Measurements from ENCODE around the gene GTSE1.

GTSE1 gene

GRCh38 chr22:46354176-46354992 is 57.7 kb downstream of the GTSE1 start:
- no peak for DNase-seq

GRCh38 chr22:46354993-46355305 is 58.3 kb downstream of the GTSE1 start:
- DNase-seq = no peak

DNA sequence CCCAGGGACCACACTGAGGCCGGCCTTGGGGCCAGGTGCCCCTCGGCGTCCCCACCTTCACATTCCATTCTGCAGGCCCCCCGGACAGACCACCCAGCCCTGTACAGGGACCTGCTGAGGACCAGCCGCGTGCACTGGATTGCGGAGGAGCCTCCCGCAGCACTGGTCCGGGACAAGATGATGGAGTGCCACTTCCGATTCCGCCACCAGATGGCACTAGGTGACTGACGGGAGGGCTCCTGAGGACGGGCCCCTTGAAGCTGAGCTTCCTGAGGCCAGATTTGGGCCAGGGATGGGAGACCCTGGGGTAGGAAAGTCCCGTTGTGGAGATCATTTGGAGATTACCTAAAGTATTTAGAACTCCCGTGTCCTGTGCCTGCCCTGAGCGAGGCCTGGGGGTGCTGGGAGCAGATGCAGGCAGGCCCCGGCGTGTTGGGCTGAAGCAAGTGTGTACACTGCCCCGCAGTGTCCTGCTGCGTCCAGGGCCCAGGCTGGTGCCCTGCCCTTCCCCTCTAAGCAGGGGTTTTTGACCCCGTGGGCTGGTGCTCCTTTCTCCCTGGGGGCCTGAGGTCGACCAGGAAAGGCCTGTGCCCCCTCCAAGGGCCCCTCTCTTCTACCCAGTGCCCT is 58.8 kb downstream of the GTSE1 start:
- DNase-seq = peak; percentile 58 to 60

- DNase-seq = no peak
These were observed 59.4 kb downstream of the GTSE1 start for GRCh38 chr22:46355996-46356471.

DNA sequence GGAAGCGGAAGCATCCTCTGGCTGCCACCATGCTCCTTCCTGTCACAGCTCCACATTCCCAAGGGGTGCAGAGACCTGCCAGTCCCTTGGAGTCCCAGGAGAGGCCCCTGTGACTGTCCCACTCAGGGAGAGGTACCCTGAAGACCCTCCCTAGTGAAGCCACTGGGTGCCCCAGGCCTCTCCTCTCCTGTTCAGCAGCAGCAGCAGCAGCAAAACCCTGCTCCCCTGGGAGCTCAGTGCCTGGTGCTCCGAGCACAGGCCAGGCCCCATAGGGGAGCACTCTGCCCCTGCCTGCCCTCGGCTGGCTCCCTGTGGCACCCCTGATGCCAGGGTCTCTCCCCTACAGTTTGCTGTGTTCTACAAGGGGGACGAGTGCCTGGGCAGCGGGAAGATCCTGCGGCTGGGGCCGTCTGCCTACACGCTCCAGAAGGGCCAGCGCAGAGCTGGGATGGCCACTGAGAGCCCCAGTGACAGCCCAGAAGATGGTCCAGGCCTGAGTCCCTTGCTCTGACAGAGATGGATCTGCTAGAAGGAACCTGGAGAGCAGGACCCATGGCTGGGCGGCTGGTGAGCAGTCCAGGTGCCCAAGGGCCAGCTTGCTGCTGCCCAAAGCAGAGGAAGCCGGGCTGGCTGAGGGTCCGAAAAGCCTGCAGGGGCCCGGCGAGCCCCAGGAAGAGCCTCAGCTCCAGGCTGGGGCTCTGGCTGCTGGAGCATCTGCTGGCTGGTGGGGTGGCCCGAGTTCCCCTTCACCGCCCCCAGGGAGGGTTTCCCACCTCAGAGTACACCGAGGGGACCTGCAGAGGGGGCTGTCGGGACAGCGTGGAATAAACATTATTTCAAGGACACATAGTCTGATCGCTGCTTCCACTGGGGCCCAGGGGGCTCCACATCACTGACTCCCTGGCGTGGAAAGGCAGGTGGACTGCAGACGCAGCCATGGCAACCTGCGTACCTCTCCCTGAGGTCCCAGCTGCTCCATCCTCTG is 60.1 kb downstream of the GTSE1 start:
- DNase-seq = no peak

GRCh38 chr22:46357711-46358520 is 61.2 kb downstream of the GTSE1 start:
- no peak for DNase-seq

DNA sequence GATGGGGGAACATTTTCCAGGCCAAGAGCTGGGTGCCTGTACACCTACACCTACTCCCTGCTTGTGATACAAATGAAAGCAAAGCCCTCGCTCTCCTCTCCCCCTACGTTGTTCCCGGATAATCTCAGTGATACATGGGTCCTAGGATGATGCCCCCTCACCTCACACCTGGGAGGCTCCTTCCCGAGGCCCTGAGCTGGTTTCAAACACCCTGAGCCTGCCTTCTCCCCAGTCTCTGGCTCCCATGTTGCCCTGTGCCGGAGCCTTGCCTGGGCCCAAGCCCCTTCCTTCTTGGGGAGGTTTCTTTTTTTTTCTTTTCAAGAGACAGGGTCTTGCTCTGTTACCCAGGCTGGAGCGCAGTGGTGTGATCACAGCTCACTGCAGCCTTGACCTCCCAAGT is 62.1 kb downstream of the GTSE1 start:
- no peak for DNase-seq

DNA sequence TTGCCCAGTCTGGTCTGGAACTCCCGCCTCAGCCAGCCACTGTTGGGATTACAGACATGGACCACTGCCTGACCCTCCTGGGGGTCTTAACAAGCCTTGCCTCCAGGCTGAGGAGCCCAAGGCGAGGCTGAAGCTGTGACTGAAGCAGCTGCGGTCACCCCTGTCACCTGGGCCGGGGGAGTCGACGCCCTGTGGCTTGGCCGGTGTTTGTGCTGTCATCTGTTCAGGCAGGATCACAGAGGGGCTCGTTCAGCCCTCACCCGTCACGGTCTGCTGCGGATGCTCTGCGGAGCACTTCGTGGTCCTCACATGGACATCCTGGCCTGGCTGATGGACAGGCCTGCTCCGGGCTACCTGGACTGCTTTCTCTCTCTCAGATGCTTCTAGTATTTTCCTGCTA is 62.7 kb downstream of the GTSE1 start:
- DNase-seq = no peak

DNA sequence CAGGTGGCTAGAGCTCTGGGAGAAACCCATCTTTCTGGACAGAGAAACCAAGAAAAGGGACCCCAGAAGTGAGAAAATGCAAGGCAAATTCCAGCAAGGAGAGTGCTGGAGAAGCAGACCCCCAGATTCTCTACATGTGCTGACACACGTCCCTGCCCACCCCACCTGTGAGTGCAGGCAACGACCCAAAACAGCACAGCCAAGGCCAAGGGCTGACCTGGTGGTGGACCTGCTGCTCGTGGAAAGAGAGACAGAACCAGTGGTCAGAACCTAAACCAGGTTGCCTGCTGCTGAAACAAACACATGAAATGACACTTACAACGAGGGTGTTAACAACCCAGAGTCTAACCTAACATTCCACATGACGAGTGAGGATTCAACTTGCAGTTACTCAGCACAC is 63.4 kb downstream of the GTSE1 start:
- DNase-seq = no peak

GRCh38 chr22:46360891-46361290 is 64.2 kb downstream of the GTSE1 start:
- no peak for DNase-seq

DNA sequence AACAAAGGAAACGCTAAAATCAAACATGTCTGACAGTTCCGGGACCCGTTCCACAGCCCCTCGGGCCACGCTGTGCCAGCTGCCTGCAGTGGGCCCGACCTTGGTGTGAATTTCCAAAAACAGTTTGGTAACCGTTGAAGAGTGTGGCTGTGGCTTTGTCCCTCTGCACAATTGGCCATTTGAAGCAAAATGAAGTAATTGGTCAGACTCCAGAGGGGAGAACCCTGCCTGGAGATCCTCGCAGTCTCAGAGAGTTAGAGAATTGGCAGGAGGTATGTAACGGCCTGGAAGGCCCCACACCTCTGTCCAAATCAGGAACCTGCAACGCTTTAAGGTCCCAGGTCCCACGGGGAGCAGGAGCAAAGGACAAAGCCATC is 65.1 kb downstream of the GTSE1 start:
- no peak for DNase-seq

GRCh38 chr22:46362203-46362933 is 65.7 kb downstream of the GTSE1 start:
- no peak for DNase-seq

- no peak for DNase-seq
These were observed 66.4 kb downstream of the GTSE1 start for GRCh38 chr22:46362934-46363515.

GRCh38 chr22:46363611-46364321 is 67.1 kb downstream of the GTSE1 start:
- DNase-seq = no peak

- no peak for DNase-seq
These were observed 67.9 kb downstream of the GTSE1 start for GRCh38 chr22:46364341-46365165.

DNA sequence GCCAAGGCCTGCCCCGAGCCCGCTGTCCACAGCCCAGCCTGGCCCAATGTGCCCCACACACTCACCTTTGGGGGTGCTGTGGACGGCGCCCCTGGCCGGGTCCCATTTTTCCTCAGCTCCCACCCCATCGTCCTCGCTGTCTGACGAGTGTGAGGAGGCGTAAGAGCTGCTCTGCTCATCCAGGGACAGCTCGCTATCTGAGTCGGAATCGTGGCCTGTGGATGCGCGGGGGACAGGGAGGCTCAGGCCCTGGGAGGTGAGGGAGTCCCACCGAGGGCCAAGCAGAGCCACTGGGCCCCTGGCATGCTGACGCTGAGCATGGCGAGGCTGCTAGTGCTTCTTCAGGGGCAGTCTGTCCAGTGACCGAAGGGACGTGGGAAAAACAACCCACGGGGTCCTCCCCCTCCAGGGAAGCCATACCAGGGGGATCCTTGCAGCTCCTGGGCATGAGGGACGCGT is 68.5 kb downstream of the GTSE1 start:
- DNase-seq = no peak

- no peak for DNase-seq
These were observed 69.7 kb downstream of the GTSE1 start for GRCh38 chr22:46366327-46366731.

DNA sequence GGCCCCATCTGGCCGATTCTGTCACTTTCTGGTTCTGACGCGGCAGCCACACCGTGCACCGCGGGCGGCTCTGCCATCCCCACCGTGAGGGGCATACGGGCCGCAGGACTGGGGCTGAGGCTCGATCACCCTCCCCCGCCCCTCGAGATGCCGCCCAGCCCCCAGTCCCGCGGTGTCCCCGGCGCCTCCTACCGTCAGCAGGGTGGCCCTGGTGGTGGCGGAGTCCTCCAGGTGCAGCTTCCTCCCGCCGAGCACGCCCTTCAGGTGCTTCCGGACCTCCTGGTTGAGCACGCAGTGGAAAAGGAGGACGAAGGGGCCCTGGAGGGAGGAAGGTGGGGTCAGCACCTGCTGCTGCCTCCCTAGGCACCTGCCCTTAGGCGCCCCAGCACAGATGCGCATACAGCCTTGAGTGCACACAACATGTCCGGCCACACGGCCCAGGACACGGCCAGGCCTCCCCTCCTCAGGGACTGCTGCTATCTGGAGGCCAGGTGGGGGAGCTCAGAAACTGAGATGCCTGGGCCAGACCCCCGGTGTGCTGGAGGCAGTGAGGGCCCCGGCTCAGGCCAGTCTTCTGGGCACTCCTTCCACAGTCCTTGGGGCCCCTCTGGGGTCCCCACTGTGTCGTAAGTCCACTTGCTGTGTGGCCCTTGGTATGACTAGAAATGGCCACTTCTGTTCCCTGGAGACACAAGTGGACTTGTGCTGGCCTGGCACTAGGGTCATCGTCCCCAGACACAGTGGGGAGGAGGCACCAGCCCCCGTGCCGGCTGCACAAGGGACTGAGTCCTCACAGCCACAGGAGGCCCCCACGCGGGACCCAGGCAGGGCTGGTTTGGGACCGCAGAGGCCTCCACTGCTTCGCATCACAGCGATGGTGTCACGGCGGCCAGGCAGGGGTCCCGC is 70.4 kb downstream of the GTSE1 start:
- no peak for DNase-seq

All from stimulated activated CD4-positive, alpha-beta T cell treated with anti-CD3 and anti-CD28 coated beads, Interleukin-2, amount 100 ng/mL, for 48 hours (primary cell).